T1000 (cell line): ENCODE data around the gene MRPS24.
A peak's percentile ranks its signal among the peaks of the same experiment; 100 is the strongest.

Experiments
- DNase-seq: peaks from one replicate; lab custom pipeline; 2025; ENCODE audit warnings: mixed read lengths; lab: John Stamatoyannopoulos, UW

MRPS24 gene

GRCh38 chr7:43877968-43878864 lies 8.9 kb upstream of the MRPS24 start:
- DNase-seq: no peak

- no peak for DNase-seq
Observed at GRCh38 chr7:43876976-43877745, 7.8 kb upstream of the MRPS24 start.

- DNase-seq: no peak
Observed at GRCh38 chr7:43876241-43876640, 6.9 kb upstream of the MRPS24 start.

DNA sequence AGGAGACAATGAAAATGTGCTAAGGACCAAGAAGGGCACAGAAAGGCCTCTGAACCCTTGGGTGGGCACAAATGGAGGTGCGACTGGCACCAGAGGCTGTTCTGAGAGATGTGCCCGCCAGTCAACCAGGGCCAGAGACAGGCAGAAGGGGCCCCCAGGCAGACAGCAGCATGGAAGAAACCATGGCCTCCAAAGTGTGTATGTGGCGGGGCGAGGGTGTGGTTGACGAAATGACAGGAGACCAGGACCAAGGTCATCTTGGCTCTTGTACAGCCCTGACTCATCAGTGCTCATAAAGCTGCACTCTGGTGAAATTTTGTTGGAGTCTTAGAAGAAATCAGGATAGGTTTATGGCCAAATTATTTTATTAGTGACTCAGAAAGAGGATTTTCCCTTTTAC lies 4.0 kb upstream of the MRPS24 start:
- peak; percentile 36 for DNase-seq

DNA sequence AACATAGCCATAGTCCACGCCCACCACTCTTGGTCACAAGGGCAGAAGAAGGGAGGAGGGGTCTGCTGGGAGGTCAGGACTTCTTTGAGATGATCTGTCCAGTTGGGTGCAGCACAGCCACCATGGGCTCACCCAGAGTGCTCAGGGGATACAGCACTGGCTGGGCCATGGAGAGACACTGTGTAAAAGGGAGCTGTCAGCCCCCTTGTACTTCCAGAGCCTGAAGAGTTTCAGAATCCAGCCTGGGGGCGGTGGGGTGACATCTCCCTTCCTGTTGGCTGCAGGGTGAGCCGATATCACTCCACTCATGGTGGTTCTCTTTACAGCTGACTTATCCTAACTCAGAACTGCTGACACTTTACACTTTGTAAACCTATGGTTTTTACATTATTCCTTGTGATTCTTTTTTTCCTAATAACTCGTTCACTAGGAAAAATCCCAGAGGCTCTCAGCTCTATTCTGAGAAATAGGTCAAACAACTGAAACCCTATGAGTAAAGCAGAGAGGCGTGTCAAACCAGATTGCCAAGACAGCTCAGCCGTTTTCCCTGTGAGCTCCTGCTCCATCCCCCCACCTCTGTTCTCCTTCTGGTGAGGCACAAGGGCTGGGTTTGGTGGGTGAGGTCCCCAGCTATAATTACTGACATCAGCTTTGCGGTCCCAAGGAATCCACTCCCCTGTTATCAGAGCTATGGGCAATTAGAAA lies 3.2 kb upstream of the MRPS24 start:
- peak; percentile 60 for DNase-seq

DNA sequence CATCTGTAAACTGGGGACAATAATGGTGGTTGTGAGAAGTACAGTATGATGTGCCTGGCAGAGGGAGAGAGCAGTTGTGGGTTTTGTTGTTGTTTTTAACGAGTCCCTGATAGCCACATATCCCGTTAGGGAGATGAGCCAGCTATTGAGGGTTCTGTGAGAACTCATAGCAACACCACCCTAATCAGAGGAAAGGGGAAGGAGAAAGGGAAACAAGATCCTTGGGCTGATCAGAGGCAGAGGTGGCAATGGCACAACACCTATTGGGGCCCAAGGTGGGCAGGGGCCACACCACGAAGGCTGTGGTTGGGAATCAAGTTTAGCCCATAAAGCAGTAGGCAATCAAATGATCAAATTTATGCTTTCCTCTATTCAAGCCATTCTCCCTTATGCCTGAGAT lies 1.7 kb upstream of the MRPS24 start:
- DNase-seq: no peak

DNA sequence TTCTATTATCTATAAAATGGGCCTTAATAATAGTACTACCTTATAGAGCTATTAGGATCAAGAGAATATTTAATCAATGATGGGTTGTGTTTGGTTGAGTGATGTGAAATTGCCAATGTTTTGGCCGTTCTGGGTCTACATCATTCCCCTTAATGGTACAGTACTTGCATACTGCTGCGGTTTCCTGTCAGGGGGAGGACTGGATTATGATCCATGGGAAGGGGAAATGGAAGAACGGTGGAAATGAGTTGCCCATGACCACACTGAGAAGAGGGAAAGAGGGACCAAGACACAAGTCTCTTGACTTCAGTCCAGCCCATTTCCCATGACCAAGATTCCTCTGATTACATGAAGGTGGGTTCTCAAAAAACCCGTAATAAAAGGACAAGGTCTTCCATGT lies 999 bp upstream of the MRPS24 start:
- no peak for DNase-seq

DNA sequence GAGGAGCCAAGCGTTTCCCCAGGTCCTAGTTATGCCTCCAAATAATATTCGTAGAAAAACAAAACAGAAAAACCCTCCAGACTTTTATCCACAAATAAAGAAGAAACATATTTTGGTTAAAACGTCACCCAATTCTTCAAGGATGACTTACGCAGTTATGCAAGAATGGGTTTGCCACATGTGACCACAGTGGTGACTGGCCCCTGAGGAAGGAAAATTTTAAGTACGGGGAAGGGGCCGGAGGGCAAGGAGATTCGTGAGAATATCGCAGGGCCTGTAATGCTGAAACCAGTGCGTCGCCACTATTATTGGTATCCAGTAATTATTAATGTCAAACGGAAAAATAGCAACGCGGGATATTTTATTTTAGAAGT lies 537 bp upstream of the MRPS24 start:
- peak; percentile 71 for DNase-seq

DNA sequence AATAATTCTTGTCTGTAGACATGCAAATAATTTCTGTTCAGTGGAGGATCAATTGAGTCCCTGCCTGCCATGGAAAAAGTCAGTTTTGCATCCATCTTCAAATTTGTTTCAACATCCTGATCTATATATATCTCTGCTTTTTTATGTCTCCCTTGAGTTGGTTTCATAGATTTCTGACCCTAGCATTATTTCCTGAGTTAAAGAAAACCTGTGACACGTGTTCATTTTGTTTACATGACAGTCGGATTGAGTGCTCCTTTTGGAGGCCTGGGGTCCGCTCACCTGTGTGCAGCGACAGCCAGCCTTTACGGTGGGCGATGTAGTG lies 674 bp downstream of the MRPS24 start:
- no peak for DNase-seq

- no peak for DNase-seq
Observed at GRCh38 chr7:43868181-43868580, 1.1 kb downstream of the MRPS24 start.

DNA sequence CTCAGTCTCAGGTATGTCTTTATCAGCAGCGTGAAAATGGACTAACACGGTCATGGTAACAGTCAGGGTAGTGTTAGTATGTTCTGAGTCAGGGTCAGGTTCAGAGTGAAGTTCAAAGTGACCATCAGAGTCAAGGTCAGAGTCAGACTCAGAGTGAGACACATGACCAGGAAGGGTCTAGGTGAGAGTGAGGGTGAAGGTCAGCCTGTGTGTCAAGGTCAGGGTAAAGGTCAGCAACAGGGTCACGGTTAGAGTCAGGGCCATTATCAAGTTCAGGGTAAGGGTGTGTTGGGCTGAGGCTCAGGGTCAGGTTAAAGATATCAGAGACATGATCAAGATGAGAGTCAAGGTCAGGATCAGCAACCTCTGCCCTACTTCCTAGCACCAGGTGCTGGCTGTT lies 4.0 kb downstream of the MRPS24 start:
- no peak for DNase-seq

DNA sequence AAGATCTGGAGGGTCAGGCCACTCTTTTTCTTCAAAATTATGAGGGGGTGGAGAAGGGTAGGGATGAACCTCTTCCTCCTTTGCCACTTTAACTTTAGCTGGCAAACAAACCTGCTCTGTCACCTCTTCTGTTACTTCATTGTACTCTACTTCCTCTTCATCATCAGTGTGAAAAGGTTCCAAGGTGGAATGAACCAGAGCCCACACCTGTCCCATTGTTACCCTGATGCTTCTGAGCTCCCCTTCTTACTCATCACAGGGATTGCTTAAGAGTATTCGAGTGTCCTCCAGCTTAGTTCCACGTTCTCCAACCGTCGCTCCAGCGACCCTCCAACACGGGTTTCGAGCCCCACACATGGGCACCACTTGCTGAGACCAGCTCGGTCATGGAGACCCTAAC lies 5.2 kb downstream of the MRPS24 start:
- no peak for DNase-seq

GRCh38 chr7:43856996-43857395 lies 12.3 kb downstream of the MRPS24 start:
- peak; percentile 49 for DNase-seq

DNA sequence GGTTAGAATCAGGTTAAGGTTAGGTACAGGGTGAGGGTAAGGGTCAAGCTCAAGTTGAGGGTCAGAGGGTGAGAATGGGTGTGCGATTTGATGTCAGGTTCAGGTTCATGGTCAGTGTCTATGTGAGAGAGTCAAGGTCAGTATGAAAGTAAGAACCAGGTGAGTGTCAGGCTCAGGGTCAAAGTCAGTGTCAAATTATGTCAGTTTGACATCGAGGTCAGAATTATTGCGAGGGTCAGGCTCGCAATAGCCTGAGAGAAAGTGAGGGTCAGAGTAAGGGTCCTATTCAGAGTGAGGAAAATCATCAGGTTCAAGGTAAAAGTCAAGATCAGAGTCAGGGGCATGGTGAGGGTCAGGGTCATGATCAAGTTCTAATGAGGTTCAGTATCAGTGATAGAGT lies 13.0 kb downstream of the MRPS24 start:
- DNase-seq: no peak

DNA sequence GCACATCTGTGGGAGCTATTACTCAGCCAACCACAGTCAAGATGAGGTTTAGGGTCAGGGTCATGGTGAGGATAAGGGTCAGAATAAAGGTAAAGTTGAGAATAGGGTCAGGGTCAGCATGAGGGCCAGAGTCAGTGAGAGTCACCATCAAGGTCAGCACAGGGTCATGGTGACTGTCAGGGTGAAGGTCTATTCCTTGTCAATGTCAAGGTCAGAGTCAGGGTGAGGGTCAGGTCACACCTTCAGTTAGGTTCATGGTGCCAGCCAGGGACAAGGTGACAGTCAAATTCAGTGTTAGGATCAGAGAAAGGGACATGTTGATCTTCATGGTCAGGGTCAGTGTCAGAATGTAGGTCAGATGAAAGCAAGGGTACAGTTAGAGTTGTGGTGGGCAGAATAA lies 14.1 kb downstream of the MRPS24 start:
- no peak for DNase-seq

DNA sequence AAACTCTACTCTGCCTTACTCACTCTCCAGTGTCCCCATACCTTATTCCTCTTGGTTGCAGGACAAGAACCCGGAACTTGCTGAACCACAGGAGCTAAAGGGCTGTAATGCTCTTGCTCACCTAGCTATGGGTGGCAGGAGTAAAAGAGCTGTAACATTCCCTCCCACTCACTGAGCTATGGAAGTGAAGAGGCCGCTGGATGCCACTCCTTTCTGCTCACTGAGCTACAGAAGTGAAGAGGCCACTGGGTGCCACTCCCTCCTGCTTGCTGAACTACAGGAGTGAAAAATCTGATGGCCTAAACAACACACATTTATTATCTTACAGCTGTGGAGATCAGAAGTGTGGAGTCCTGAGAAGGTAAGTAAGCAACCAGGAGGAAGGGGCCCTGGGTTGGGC lies 17.5 kb downstream of the MRPS24 start:
- no peak for DNase-seq

- DNase-seq: no peak
Observed at GRCh38 chr7:43850348-43851116, 18.8 kb downstream of the MRPS24 start.

GRCh38 chr7:43849047-43849446 lies 20.3 kb downstream of the MRPS24 start:
- no peak for DNase-seq

DNA sequence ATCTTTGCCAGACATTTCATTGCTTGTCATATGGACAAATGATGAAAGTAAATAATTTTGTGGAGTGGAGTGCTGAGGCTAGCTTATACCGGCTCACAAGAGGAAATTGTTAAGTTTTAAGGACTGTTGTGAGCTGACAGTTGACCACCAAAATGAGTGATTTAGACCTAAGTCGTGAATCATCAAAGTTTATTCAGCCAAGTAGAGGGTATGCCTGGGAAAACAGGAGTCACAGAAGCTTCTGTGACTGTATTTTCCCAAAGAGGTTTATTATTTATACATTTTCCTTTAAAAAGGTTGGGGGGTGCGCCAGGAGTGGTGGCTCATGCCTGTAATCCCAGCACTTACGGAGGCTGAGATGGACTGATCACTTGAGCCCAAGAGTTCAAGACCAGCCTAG lies 21.8 kb downstream of the MRPS24 start:
- no peak for DNase-seq

GRCh38 chr7:43844662-43845061 lies 24.7 kb downstream of the MRPS24 start:
- no peak for DNase-seq

DNA sequence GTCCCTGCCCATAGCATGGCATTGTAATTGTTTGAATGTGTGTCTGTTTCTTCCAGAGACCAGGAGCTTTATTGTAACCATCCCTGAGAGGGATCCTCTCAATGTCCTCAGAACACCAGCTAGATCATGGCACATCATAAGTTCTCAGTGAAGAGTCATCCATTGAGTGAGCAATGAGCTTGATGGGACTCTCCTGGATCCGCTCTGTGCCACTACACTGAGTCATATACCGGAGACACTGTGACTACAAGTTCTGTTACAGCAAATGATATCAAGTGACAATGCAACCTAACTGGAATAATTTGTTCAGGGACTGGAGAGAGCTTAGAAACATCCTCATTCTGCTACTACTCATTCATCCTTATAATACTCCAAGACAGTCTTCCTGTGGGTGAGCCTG lies 25.1 kb downstream of the MRPS24 start:
- no peak for DNase-seq

GRCh38 chr7:43843296-43843695 lies 26.0 kb downstream of the MRPS24 start:
- no peak for DNase-seq
